GM12801 (cell line): Measurements from ENCODE around the gene PHLDA1.

Source experiments
- TF ChIP-seq, protein P1 (sequence below): IDR thresholded peaks from one replicate; pipeline ENCODE4 v1.5.1; 2011; ENCODE audit warnings: control low read depth; ENCODE audit not compliant: insufficient read length; ENCODE audit errors: extremely low read depth

The PHLDA1 gene

DNA sequence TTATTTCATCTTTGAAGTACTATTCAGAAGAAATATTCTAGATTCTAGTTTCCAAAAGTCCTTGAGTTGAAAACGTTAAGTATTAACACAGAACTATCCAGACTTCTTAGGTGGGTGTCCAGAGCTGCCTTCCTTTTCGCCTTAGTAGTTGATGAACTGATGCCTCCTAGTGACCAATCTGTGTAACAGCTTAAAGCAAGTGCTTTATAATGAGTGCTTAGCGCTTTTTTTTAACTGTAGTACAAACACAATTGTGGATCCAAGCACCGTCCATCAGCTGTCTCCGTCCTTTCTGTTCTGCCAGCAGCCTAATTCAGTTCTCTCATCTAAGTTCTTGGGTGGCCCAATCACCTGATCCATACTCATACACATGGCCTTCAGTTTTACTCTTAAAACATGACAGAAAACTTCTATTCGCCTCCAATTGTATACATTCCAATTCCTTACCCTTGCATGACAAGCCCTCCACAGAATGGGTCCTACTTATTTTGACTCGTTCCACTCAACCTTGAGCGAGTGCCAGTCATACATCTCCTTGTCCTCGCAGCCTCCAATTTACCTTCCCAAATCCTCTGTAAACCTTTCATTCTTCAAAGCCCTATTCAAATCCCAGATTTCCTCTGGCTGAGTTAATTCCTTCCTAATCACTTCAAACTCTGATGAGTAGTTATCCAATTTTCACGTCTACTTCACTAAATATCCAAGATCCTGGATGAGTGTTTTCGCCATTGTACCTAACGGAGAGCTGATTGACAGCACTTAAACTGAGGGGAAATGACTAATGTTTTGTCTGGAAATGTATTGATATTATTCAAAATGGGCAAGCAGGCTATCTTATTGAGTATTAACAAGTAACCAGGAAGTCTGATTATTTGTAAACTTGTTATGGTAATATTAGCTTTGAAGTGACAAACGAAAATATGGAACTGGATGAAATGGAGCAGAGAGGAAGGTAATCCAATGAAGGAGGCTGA, 5.8 kb upstream of the PHLDA1 start:
- TF ChIP-seq, protein P1, sequence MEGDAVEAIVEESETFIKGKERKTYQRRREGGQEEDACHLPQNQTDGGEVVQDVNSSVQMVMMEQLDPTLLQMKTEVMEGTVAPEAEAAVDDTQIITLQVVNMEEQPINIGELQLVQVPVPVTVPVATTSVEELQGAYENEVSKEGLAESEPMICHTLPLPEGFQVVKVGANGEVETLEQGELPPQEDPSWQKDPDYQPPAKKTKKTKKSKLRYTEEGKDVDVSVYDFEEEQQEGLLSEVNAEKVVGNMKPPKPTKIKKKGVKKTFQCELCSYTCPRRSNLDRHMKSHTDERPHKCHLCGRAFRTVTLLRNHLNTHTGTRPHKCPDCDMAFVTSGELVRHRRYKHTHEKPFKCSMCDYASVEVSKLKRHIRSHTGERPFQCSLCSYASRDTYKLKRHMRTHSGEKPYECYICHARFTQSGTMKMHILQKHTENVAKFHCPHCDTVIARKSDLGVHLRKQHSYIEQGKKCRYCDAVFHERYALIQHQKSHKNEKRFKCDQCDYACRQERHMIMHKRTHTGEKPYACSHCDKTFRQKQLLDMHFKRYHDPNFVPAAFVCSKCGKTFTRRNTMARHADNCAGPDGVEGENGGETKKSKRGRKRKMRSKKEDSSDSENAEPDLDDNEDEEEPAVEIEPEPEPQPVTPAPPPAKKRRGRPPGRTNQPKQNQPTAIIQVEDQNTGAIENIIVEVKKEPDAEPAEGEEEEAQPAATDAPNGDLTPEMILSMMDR, result no peak

GRCh38 chr12:76035045-76035444, 3.5 kb upstream of the PHLDA1 start:
- TF ChIP-seq, protein P1, result no peak

DNA sequence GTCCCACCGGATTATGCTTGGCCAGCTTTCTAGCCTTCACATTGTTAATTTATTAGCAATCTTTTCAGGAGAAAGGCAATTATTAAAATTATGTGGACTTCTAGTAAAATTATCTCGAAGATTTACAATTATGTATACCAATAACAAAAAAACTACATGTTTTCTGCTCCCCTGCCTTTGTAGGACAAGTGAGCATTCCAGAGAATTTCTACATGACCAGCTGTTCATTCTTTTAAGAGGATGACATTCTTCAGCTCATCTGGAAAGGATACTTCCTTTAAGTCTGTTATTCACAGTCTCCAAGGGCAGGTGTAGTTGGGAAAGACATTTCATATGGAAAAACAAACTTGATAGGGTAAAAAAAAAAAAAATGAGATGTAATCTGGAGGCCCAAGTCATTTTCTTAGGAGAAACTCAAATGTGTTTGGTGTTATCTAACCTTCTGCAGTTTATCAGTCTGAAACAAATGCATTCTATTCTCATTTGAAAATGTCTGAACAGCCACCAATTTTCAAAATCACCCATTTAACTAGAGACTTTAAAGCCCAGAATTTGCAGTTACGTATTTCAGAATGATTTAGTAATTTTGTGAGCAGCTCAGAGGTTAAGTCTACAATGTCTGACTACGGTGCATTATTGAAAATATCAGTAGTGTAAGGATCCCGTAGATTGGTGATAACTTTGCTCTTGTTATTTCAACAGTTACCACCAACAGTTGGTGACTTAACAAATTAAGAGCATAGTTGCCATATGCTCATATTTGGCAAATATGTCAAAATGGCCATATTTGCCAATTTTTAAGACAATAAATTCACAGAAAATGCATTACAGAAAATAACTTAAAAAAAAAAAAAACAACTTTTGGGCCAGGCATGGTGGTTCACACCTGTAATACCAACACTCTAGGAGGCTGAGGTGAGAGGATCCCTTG, 1.8 kb upstream of the PHLDA1 start:
- TF ChIP-seq, protein P1, result no peak

- TF ChIP-seq, protein P1, result no peak
These were observed 736 bp upstream of the PHLDA1 start for GRCh38 chr12:76032043-76032981.

- TF ChIP-seq, protein P1, result no peak
These were observed 529 bp downstream of the PHLDA1 start for GRCh38 chr12:76031081-76031413.

GRCh38 chr12:76030341-76031080, 1.1 kb downstream of the PHLDA1 start:
- TF ChIP-seq, protein P1, result no peak
